GM19452 (cell line): ENCODE measurements around the gene FGD2.
A peak's percentile ranks its signal among the peaks of the same experiment; 100 is the strongest.
"Not testable (repeated sequence)": the region's sequence is repeated elsewhere in the genome, so short reads cannot be mapped to it uniquely, and the experiment has no call there.

ENCODE experiments used
- ATAC-seq: cut with Tn5 transposase; IDR thresholded peaks from one replicate; pipeline ENCODE4 v1.9.1; 2021; ENCODE audit not compliant: unreplicated experiment

Gene FGD2

GRCh38 chr6:36989264-36989663, 16.2 kb upstream of the FGD2 start:
- no peak for ATAC-seq

GRCh38 chr6:36990401-36990800, 15.1 kb upstream of the FGD2 start:
- ATAC-seq: not testable (repeated sequence)

GRCh38 chr6:36997811-36998722, 7.4 kb upstream of the FGD2 start:
- ATAC-seq: no peak

- ATAC-seq: no peak
Measured at GRCh38 chr6:36998723-36999038, 6.8 kb upstream of the FGD2 start.

- ATAC-seq: no peak
Measured at GRCh38 chr6:36999061-36999750, 6.2 kb upstream of the FGD2 start.

- ATAC-seq: no peak
Measured at GRCh38 chr6:36999751-37000125, 5.7 kb upstream of the FGD2 start.

GRCh38 chr6:37004044-37004980, 1.1 kb upstream of the FGD2 start:
- no peak for ATAC-seq

- ATAC-seq: peak; percentile 2
Measured at GRCh38 chr6:37005827-37006567, 542 bp downstream of the FGD2 start.

GRCh38 chr6:37006793-37007339, 1.4 kb downstream of the FGD2 start:
- no peak for ATAC-seq

GRCh38 chr6:37007340-37008043, 2.0 kb downstream of the FGD2 start:
- no peak for ATAC-seq

- ATAC-seq: no peak
Measured at GRCh38 chr6:37008484-37009465, 3.3 kb downstream of the FGD2 start.

- ATAC-seq: no peak
Measured at GRCh38 chr6:37010402-37010892, 5.0 kb downstream of the FGD2 start.

- ATAC-seq: no peak
Measured at GRCh38 chr6:37011656-37012378, 6.4 kb downstream of the FGD2 start.

GRCh38 chr6:37013516-37014491, 8.3 kb downstream of the FGD2 start:
- no peak for ATAC-seq

- ATAC-seq: no peak
Measured at GRCh38 chr6:37014667-37015066, 9.2 kb downstream of the FGD2 start.

- ATAC-seq: no peak
Measured at GRCh38 chr6:37015532-37015931, 10.1 kb downstream of the FGD2 start.

GRCh38 chr6:37016995-37017394, 11.5 kb downstream of the FGD2 start:
- ATAC-seq: no peak
